CD4-positive, alpha-beta memory T cell (primary cell): ENCODE data around the gene SKP1. TPM values are rescaled to one million over a fixed set of nuclear protein-coding genes. Genes with fewer than 3 reads are reported as not detected.
"Not testable (repeated sequence)": the region's sequence is repeated elsewhere in the genome, so short reads cannot be mapped to it uniquely, and the experiment has no call there.

ENCODE experiments used
- CTCF ChIA-PET: fragments of 350-600 bp; sonication (Branson Sonifier 250); formaldehyde crosslinking; loops from one replicate; lab custom pipeline; 2021; ENCODE audit warnings: inconsistent platforms; ENCODE audit not compliant: partially characterized antibody; lab: Charles Lee
- POLR2A ChIA-PET: fragments of 350-600 bp; sonication (Branson Sonifier 250); formaldehyde crosslinking; loops from one replicate; lab custom pipeline; 2021; ENCODE audit not compliant: partially characterized antibody; lab: Charles Lee
- DNase-seq, 5 donors: peaks; one replicate each; pipeline versions ENCODE4 v3.0.0 to v3.0.0-alpha.2; 2020 to 2022; ENCODE audit warnings: mixed read lengths in 1 of 5
- H3K27ac ChIP-seq: one replicate; pipeline ENCODE4 v1.7.0; 2013; ENCODE audit warnings: low read depth, low read length
- H3K27me3 ChIP-seq: 2 replicates; pipeline ENCODE4 v1.7.0; 2013; ENCODE audit warnings: mild to moderate bottlenecking, low read length, moderate library complexity; ENCODE audit not compliant: insufficient read depth
- H3K36me3 ChIP-seq: 2 replicates; pipeline ENCODE4 v1.7.0; 2013; ENCODE audit warnings: mild to moderate bottlenecking, low read length, moderate library complexity; ENCODE audit not compliant: insufficient read depth
- H3K4me1 ChIP-seq: 2 replicates; pipeline ENCODE4 v1.7.0; 2013; ENCODE audit warnings: mild to moderate bottlenecking, low read length, moderate library complexity; ENCODE audit not compliant: insufficient read depth
- H3K4me3 ChIP-seq, 2 donors: one replicate each; pipeline ENCODE4 v1.7.0; 2013; ENCODE audit warnings: low read length in 2 of 2, mild to moderate bottlenecking in 1 of 2
- H3K9me3 ChIP-seq, 2 donors: one replicate each; pipeline ENCODE4 v1.7.0; 2013; ENCODE audit warnings: low read length in 2 of 2, control low read depth in 1 of 2; ENCODE audit not compliant: control insufficient read depth in 1 of 2
- H3K27ac Mint-ChIP-seq, 7 donors: one replicate each; pipeline ENCODE4 v1.8.0; 2020 to 2021; ENCODE audit warnings: mixed read lengths in 7 of 7, mild to moderate bottlenecking in 6 of 7, inconsistent platforms in 3 of 7, moderate library complexity in 3 of 7
- H3K27me3 Mint-ChIP-seq, 2 donors: one replicate each; pipeline ENCODE4 v1.8.0; 2020 to 2021; ENCODE audit warnings: mixed read lengths in 2 of 2
- H3K36me3 Mint-ChIP-seq, 2 donors: one replicate each; pipeline ENCODE4 v1.8.0; 2020 to 2021; ENCODE audit warnings: mixed read lengths in 2 of 2, inconsistent platforms in 1 of 2, mild to moderate bottlenecking in 1 of 2
- H3K4me1 Mint-ChIP-seq, 4 donors: one replicate each; pipeline ENCODE4 v1.8.0; 2020 to 2021; ENCODE audit warnings: mixed read lengths in 4 of 4, mild to moderate bottlenecking in 1 of 4
- H3K4me3 Mint-ChIP-seq, 8 donors: one replicate each; pipeline ENCODE4 v1.8.0; 2020 to 2021; ENCODE audit warnings: mixed read lengths in 8 of 8, mild to moderate bottlenecking in 7 of 8, moderate library complexity in 6 of 8, inconsistent platforms in 3 of 8
- H3K9me3 Mint-ChIP-seq, 8 donors: one replicate each; pipeline ENCODE4 v1.8.0; 2020 to 2021; ENCODE audit warnings: mixed read lengths in 8 of 8, mild to moderate bottlenecking in 5 of 8, inconsistent platforms in 3 of 8, moderate library complexity in 1 of 8
- intact Hi-C: fragments of 100-400 bp; cut with micrococcal nuclease; formaldehyde crosslinking; loops from one replicate; pipeline ENCODE4 v1.15.1; 2023
- polyA plus RNA-seq, 2 donors: library from polyadenylated mRNA; unstranded; fragments of 300-500 nt; fragmentation: Illumina TruSeq; gene quantifications; one replicate each; pipeline ENCODE4 v1.2.3, GENCODE V29; 2021
- total RNA-seq, 2 experiments: library from RNA; stranded (reverse); gene quantifications; one replicate each; pipeline ENCODE4 v1.2.3, GENCODE V29; 2021

The SKP1 gene
- total and polyA plus RNA-seq, 4 experiments from 2014 or later, result 234 to 1,639 (median 661) TPM

DNA sequence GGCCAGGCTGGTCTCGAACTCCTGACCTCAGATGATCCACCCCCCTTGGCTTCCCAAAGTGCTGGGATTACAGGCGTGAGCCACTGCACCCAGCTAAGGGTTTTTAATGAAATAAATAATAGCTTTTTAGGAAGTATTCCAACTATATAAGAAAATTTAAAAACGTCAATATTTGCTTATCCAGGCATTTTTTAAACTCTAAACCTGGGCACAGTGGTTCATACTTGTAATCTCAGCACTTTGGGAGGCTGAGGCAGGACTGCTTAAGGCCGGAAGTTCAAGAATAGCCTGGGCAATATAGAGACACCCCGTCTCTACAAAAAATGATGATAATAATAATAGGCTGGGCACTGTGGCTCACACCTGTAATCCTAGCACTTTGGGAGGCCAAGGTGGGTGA lies 14.2 kb downstream of the SKP1 start:
- no peak overlapping the region for H3K4me3 ChIP-seq
- DNase-seq, result no peak
- H3K4me1 ChIP-seq, result peaks cover 3% of the 10 kb centered on the region
- Mint-ChIP-seq H3K27ac (no peak overlapping the region), H3K27me3 (no peaks in the 10 kb centered on the region), H3K36me3 (peaks cover 54 to 74% of the 10 kb centered on the region in 2 donors), H3K9me3 (peaks cover 0 to 6% (median 0%) of the 10 kb centered on the region in 8 donors), H3K4me3 (no peak overlapping the region), H3K4me1 (peaks cover 22 to 45% (median 34%) of the 10 kb centered on the region in 4 donors)
- intact Hi-C loops, result no loop called here
- ChIA-PET CTCF (interaction anchor here (0.9 to 5.4 kb wide), 2 partner anchors 10 to 122 kb away, joined by 4 to 35 read pairs; no protein-coding TSS in a partner anchor), POLR2A (interaction anchor here (0.7 to 4.5 kb wide), 3 partner anchors 12 to 14 kb away, joined by 4 to 34 read pairs (median 5); partner anchors contain the start of gene SKP1)
- H3K9me3 ChIP-seq, result no peaks in the 10 kb centered on the region
- H3K27me3 ChIP-seq, result no peaks in the 10 kb centered on the region
- no peak overlapping the region for H3K27ac ChIP-seq
- peaks cover 62% of the 10 kb centered on the region for H3K36me3 ChIP-seq

DNA sequence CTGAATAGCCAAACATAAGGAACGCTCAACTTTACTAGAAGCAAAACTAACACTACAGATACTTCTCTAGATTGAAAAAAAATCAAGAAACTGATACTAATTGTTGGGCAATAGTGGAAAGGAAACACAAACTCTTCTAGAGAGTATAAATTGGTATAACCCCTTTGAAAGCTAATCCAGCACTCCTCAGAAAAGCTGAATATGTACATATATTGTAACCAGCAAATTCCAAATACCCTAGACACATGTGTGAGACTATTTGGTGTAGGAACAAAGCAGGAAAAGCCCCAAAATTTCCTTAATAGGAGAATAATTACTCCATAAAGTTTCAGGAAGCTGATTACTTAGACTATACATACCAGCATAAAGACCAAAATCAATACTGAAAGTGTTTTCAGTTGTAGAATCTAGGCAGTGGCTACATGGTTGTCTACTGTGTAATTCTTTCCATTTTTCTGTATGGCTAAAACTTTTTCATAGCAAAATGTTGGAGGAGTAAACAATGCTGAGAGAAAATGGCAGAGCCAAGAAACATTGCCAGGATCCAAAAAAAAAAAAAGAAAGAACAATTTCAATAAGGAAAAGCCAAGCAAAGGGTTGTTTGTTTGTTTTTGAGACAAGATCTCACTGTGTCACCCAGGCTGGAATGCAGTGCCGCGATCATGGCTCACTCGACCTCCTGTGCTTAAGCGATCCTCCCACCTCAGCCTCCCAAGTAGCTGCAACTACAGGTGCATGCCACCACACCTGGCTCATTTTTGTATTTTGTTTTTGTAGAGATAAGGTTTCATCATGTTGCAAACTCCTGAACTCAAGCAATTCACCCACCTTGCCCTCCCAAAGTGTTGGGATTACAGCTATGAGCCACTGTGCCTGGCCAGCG lies 15.0 kb downstream of the SKP1 start:
- Mint-ChIP-seq H3K4me1 (peaks cover 21 to 44% (median 32%) of the 10 kb centered on the region in 4 donors), H3K4me3 (no peak overlapping the region)

DNA sequence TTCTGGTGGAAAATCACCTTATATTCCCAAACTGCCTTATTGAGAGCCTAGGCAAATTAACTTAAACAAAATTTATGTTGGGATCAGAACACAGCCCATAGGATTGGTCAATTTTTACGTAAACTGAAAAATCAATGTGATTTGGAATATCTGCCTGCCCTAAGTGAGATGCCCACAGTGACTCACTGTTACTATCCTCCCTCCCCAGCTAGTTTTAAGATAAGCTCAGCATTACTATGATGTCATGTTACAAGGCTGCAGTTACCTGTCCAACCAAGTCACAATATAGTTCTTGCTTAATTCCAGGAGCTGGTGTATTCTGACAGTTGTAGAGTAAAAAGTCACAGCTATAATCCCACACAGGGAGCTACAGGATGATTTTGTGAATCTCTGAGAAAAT lies 23.1 kb downstream of the SKP1 start:
- H3K4me3 Mint-ChIP-seq, result peak overlapping the region in 2 of 8 donors; percentile 33 to 44
- intact Hi-C loops, result loop anchor here (2.0 kb wide), 1 partner anchor 17 kb away; no protein-coding TSS in a partner anchor
- H3K36me3 ChIP-seq, result peaks cover 69% of the 10 kb centered on the region
- POLR2A ChIA-PET, result interaction anchor here (0.7 to 23.7 kb wide), 7 partner anchors 11 to 149 kb away, joined by 3 to 313 read pairs (median 4); partner anchors contain the start of genes SKP1 and VDAC1
- H3K4me1 Mint-ChIP-seq, result peaks cover 51 to 82% (median 67%) of the 10 kb centered on the region in 4 donors
- H3K27me3 ChIP-seq, result no peaks in the 10 kb centered on the region
- H3K27me3 Mint-ChIP-seq, result no peaks in the 10 kb centered on the region
- peaks cover 64% of the 10 kb centered on the region for H3K4me1 ChIP-seq
- H3K27ac ChIP-seq, result no peak overlapping the region
- no peak overlapping the region for H3K4me3 ChIP-seq
- no peak for DNase-seq
- peak overlapping the region; percentile 13 to 83 (median 62) for H3K27ac Mint-ChIP-seq
- CTCF ChIA-PET, result interaction anchor here (1.0 to 25.4 kb wide), 10 partner anchors 11 to 127 kb away, joined by 3 to 603 read pairs (median 5); partner anchors contain the start of gene SKP1
- H3K36me3 Mint-ChIP-seq, result peaks cover 57 to 82% of the 10 kb centered on the region in 2 donors
- peaks cover 0 to 1% (median 0%) of the 10 kb centered on the region in 8 donors for H3K9me3 Mint-ChIP-seq
- no peaks in the 10 kb centered on the region for H3K9me3 ChIP-seq

More for the DNA sequence above, 15.0 kb downstream of the SKP1 start:
- H3K36me3 Mint-ChIP-seq, result peaks cover 52 to 71% of the 10 kb centered on the region in 2 donors
- no peak for DNase-seq
- peak overlapping the region in 5 of 7 donors; percentile 9 to 55 (median 22) for H3K27ac Mint-ChIP-seq
- Histone ChIP-seq H3K27ac (no peak overlapping the region), H3K9me3 (no peaks in the 10 kb centered on the region), H3K36me3 (peaks cover 60% of the 10 kb centered on the region), H3K4me1 (peaks cover 3% of the 10 kb centered on the region), H3K4me3 (no peak overlapping the region), H3K27me3 (no peaks in the 10 kb centered on the region)
- intact Hi-C loops, result no loop called here
- H3K27me3 Mint-ChIP-seq, result no peaks in the 10 kb centered on the region
- H3K9me3 Mint-ChIP-seq, result peaks cover 0 to 6% (median 0%) of the 10 kb centered on the region in 8 donors
- POLR2A ChIA-PET, result interaction anchor here (0.7 to 4.5 kb wide), 9 partner anchors 9 to 65 kb away, joined by 3 to 34 read pairs (median 4); partner anchors contain the start of genes PPP2CA and SKP1
- CTCF ChIA-PET, result interaction anchor here (0.6 to 5.4 kb wide), 9 partner anchors 9 to 426 kb away, joined by 3 to 35 read pairs (median 3); no protein-coding TSS in a partner anchor

DNA sequence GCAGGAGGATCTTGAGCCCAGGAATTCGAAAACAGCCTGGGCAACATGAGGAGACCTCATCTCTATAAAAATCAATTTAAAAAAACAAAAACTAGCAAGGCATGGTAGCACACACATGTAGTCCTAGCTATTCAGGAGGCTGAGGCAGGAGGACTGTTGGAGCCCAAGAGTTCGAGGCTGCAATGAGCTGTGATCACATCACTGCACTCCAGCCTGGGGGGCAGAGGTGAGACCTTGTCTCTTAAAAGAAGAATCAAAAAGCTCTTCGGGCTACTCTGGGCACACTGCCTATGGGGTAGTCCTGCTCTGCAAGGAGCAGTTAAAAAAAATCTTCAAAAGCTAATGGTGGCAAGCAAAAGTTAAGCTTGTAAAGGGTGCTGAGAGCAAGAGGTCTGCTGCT lies 23.5 kb downstream of the SKP1 start:
- Histone ChIP-seq H3K36me3 (peaks cover 65% of the 10 kb centered on the region), H3K27me3 (no peaks in the 10 kb centered on the region), H3K4me1 (peaks cover 64% of the 10 kb centered on the region), H3K4me3 (no peak overlapping the region), H3K9me3 (no peaks in the 10 kb centered on the region), H3K27ac (no peak overlapping the region)
- ChIA-PET POLR2A (interaction anchor here (0.7 to 23.7 kb wide), 9 partner anchors 8 to 148 kb away, joined by 3 to 313 read pairs (median 6); partner anchors contain the start of genes SKP1 and VDAC1), CTCF (interaction anchor here (0.7 to 25.4 kb wide), 13 partner anchors 9 to 137 kb away, joined by 3 to 603 read pairs (median 4); partner anchors contain the start of gene SKP1)
- peaks cover 51 to 84% (median 66%) of the 10 kb centered on the region in 4 donors for H3K4me1 Mint-ChIP-seq
- peak overlapping the region; percentile 13 to 83 (median 59) for H3K27ac Mint-ChIP-seq
- peaks cover 53 to 80% of the 10 kb centered on the region in 2 donors for H3K36me3 Mint-ChIP-seq
- H3K9me3 Mint-ChIP-seq, result no peaks in the 10 kb centered on the region
- H3K27me3 Mint-ChIP-seq, result no peaks in the 10 kb centered on the region
- no peak for DNase-seq
- H3K4me3 Mint-ChIP-seq, result peak overlapping the region in 2 of 8 donors; percentile 33 to 44
- intact Hi-C loops, result no loop called here

DNA sequence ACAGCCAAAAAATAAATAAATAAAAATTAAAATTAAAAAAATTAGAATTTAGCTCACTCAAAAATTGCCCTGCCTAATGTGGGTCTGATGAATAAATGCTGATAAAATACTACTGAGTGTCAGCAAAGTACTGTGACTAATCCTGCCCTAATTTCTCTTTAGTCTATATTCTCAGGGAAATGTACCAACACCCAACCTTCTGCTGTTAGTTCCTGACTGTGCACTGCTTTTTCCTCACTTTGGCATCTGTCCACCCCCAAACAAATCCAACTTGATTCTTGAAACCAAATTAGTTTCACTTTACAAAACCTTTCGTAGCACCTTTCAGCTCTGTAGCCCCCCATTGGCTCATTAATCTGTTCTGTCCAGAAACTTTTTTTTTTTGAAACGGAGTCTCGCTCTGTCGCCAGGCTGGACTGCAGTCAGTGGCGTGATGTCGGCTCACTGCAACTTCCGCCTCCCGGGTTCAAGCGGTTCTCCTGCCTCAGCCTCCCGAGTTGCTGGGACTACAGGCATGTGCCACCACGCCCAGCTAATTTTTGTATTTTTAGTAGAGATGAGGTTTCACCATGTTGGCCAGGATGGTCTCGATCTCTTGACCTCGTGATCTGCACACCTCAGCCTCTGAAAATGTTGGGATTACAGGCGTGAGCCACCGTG lies 24.4 kb downstream of the SKP1 start:
- H3K27ac Mint-ChIP-seq, result peak overlapping the region; percentile 32 to 92 (median 80)
- CTCF ChIA-PET, result interaction anchor here (0.7 to 25.4 kb wide), 11 partner anchors 10 to 156 kb away, joined by 3 to 603 read pairs (median 3); partner anchors contain the start of gene SKP1
- Histone ChIP-seq H3K36me3 (peaks cover 56% of the 10 kb centered on the region), H3K4me1 (peaks cover 64% of the 10 kb centered on the region)
- H3K9me3 Mint-ChIP-seq, H3K27me3 ChIP-seq, H3K27ac ChIP-seq, DNase-seq, H3K27me3 Mint-ChIP-seq, intact Hi-C loops, H3K4me3 ChIP-seq, H3K9me3 ChIP-seq: not testable (repeated sequence)
- POLR2A ChIA-PET, result interaction anchor here (0.6 to 23.7 kb wide), 10 partner anchors 8 to 126 kb away, joined by 3 to 313 read pairs (median 6); partner anchors contain the start of gene SKP1
- H3K4me1 Mint-ChIP-seq, result peaks cover 47 to 78% (median 59%) of the 10 kb centered on the region in 4 donors
- H3K4me3 Mint-ChIP-seq, result peak overlapping the region in 5 of 8 donors; percentile 31 to 55 (median 50)
- peaks cover 44 to 75% of the 10 kb centered on the region in 2 donors for H3K36me3 Mint-ChIP-seq

DNA sequence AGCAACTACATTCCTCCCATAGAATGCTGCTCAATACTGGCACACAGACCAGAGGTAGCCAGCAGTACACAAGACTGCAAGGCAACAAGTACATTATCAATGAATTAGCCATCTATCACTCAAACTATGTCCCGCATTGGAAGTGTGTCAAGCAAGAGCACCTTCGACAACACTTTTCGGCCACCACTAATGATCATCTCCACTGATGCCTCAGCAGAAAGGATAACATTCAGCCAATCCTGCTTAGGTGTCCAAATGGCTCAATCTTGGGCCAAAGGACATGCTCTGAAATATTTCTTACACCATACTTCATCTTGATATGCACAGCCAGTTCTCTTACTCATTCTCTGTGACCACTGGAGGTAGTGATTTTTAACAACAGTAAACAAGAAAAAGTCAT lies 25.0 kb downstream of the SKP1 start:
- no peak for DNase-seq
- Histone ChIP-seq H3K9me3 (no peaks in the 10 kb centered on the region), H3K27ac (no peak overlapping the region), H3K27me3 (no peaks in the 10 kb centered on the region), H3K36me3 (peaks cover 61% of the 10 kb centered on the region), H3K4me3 (no peak overlapping the region), H3K4me1 (peaks cover 64% of the 10 kb centered on the region)
- H3K27ac Mint-ChIP-seq, result peak overlapping the region in 6 of 7 donors; percentile 25 to 84 (median 72)
- ChIA-PET CTCF (interaction anchor here (1.1 to 25.4 kb wide), 5 partner anchors 10 to 155 kb away, joined by 3 to 603 read pairs (median 4); no protein-coding TSS in a partner anchor), POLR2A (interaction anchor here (0.6 to 23.7 kb wide), 9 partner anchors 9 to 125 kb away, joined by 3 to 313 read pairs (median 11); partner anchors contain the start of genes PPP2CA and SKP1)
- peaks cover 48 to 79% (median 59%) of the 10 kb centered on the region in 4 donors for H3K4me1 Mint-ChIP-seq
- H3K27me3 Mint-ChIP-seq, result no peaks in the 10 kb centered on the region
- peaks cover 46 to 79% of the 10 kb centered on the region in 2 donors for H3K36me3 Mint-ChIP-seq
- intact Hi-C loops, result no loop called here
- H3K9me3 Mint-ChIP-seq, result no peaks in the 10 kb centered on the region
- H3K4me3 Mint-ChIP-seq, result peak overlapping the region in 4 of 8 donors; percentile 14 to 35 (median 31)
